Activated T-cell treated with anti-CD3 and anti-CD28 coated beads for 48 hours (primary cell): ENCODE measurements around the gene FRMD4A.

ENCODE experiments used
- DNase-seq: peaks from one replicate; pipeline ENCODE4 v3.0.0-alpha.2; 2020; ENCODE audit warnings: low read depth

FRMD4A gene

GRCh38 chr10:14186245-14186644 lies 144.5 kb downstream of the FRMD4A start:
- no peak for DNase-seq

- peak; percentile 49 for DNase-seq
These were observed 145.2 kb downstream of the FRMD4A start for GRCh38 chr10:14185316-14186045.

GRCh38 chr10:14184841-14185315 lies 145.8 kb downstream of the FRMD4A start:
- no peak for DNase-seq

GRCh38 chr10:14182781-14183180 lies 147.9 kb downstream of the FRMD4A start:
- DNase-seq, result no peak

- DNase-seq, result no peak
These were observed 149.2 kb downstream of the FRMD4A start for GRCh38 chr10:14181567-14181936.

GRCh38 chr10:14180911-14181566 lies 149.7 kb downstream of the FRMD4A start:
- DNase-seq, result no peak

GRCh38 chr10:14179251-14179650 lies 151.5 kb downstream of the FRMD4A start:
- DNase-seq, result no peak

- no peak for DNase-seq
These were observed 156.8 kb downstream of the FRMD4A start for GRCh38 chr10:14173706-14174594.

- DNase-seq, result no peak
These were observed 157.4 kb downstream of the FRMD4A start for GRCh38 chr10:14173391-14173705.

- DNase-seq, result no peak
These were observed 158.3 kb downstream of the FRMD4A start for GRCh38 chr10:14172336-14172950.

- DNase-seq, result no peak
These were observed 159.4 kb downstream of the FRMD4A start for GRCh38 chr10:14171336-14171735.

- no peak for DNase-seq
These were observed 167.2 kb downstream of the FRMD4A start for GRCh38 chr10:14163377-14164086.

GRCh38 chr10:14162629-14163344 lies 167.9 kb downstream of the FRMD4A start:
- DNase-seq, result no peak

GRCh38 chr10:14162061-14162460 lies 168.7 kb downstream of the FRMD4A start:
- no peak for DNase-seq

- DNase-seq, result no peak
These were observed 170.4 kb downstream of the FRMD4A start for GRCh38 chr10:14160299-14160698.

GRCh38 chr10:14158575-14158974 lies 172.1 kb downstream of the FRMD4A start:
- no peak for DNase-seq

GRCh38 chr10:14156104-14156503 lies 174.6 kb downstream of the FRMD4A start:
- DNase-seq, result no peak

GRCh38 chr10:14153570-14154055 lies 177.1 kb downstream of the FRMD4A start:
- DNase-seq, result no peak

GRCh38 chr10:14151571-14151970 lies 179.2 kb downstream of the FRMD4A start:
- no peak for DNase-seq

- DNase-seq, result no peak
These were observed 180.2 kb downstream of the FRMD4A start for GRCh38 chr10:14150526-14150925.

- DNase-seq, result no peak
These were observed 184.2 kb downstream of the FRMD4A start for GRCh38 chr10:14146501-14146900.
